ENCODE results near the gene ZNF554.
"Not testable (repeated sequence)": the region's sequence is repeated elsewhere in the genome, so short reads cannot be mapped to it uniquely, and the experiment has no call there.

ZNF554 gene

DNA sequence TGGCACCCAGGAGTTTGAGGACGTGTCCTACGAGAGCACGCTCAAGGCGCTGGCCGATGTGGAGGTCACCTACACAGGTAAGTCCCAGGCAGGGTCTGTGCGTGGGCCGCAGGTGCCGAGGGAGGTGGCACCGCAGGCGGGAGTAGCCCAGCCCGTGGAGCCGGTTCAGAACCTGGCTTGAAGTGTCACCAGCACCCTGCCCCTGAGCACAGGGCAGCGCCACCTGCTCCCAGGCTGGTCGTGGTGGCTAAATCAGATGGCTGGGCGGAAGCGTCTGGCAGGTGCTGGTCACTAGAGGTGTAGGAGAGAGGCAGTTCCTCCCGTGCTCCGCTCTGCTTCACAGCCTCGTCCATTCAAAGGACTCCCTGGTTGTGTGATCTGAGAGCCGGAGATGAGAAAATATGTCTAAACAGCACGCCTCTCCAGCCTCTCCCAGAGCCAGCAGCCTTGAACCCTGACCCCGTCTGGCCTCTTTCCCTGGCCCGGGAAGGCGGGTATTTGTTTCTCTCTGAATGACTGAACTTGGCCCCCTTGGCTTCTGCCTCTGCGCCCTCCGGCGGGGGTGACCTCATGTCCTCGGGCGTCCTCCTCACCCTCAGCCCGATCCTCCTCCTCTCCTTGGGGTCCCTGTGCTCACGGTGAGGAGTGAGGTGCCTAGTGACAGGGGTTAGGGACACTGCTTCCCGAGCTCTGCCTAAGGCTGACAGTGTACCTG lies 29.0 kb upstream of the ZNF554 start:
- DNase-seq (ENCODE audit: low read depth in 2 of 2) = no peak

- DNase-seq (ENCODE audit: low read depth in 2 of 2) = no peak
Measured at GRCh38 chr19:2791440-2791839, 28.2 kb upstream of the ZNF554 start.

DNA sequence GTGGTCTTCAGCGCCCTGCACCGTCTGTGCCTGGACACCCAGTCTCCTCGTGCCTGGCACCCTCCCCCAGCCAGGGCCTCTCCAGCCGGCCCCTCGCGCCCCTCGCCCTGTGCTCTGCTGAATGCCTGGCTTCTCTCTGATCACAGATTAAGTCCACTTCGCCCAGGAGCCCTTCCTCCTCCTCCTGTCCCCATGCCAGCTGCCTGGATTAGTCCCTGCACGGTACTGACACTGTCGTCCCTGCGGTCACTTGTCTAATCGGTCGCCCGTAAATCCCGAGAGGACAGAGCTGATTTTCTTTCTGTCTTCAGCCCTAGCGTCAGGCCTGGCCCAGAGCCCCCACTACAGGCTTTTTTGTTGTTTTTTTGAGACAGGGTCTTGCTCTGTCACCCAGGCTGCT lies 27.8 kb upstream of the ZNF554 start:
- no peak for DNase-seq (ENCODE audit: low read depth in 2 of 2)

DNA sequence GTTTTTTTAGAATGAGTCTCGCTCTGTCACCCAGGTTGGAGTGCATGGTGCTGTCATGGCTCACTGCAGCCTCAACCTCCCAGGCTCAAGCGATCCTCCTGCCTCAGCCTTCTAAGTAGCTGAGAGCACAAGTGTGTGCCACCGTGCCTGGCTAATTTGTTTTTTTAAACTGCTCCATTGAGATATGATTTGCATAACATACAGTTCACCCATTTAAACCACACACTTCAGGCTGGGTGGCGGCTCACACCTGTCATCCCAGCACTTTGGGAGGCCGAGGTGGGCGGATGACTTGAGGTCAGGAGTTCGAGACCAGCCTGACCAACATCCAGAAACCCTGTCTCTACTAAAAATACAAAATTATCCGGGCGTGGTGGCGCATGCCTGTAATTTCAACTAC lies 27.0 kb upstream of the ZNF554 start:
- not testable (repeated sequence) for DNase-seq (ENCODE audit: low read depth in 2 of 2)

- DNase-seq (ENCODE audit: low read depth in 2 of 2) = no peak
Measured at GRCh38 chr19:2793126-2793525, 26.5 kb upstream of the ZNF554 start.

DNA sequence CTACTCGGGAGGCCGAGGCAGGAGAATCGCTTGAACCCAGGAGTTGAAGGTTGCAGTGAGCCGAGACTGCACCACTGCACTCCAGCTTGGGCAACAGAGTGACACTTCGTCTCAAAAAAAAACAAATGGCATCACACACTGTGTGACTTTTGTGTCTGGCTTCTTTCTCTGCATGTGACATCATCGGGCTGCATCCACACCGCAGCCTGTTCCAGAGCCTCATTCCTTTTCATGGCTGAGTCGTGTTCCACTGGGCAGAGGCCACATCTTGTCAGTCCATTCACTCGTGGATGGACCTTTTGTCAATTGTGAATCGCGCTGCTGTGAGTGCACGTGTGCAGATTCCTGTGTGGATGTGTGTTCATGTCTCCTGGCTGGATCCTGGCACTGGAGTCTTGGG lies 26.1 kb upstream of the ZNF554 start:
- DNase-seq (ENCODE audit: low read depth in 2 of 2) = no peak

DNA sequence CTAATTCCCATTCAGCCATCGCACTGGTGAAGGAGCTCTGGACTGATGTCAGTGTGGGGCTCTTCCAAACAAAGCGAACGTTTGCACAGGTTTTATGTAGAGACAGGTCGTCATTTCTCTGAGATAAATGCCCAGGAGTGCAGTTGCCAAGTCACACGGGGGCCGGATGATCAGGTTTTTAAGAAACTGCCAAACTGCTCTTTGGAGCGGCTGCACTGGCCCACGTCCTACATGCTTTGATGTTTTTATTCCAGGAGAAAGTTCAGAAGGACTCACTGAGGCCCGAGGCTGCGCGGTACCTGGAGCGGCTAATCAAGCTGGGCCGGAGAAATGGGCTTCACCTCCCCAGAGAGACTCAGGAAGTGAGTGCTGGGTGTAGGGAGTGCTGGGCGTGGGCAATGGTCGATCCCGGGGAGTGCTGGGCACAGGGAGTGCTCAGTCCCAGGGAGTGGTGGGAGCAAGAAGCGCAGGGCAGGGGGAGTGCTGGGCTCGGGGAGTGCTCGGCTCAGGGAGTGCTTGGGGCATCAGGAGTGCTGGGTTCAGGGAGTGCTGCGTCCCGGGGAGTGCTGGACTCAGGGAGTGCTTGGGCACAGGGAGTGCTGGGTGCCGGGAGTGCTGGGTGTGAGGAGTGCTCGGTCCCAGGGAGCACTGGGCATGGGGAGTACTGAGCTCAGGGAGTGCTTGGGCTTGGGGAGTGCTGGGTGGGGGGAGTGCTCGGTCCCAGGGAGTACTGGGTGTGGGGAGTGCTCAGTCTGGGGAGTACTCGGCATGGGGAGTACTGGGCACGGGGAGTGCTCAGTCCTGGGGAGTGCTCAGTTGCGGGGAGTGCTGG lies 23.6 kb upstream of the ZNF554 start:
- no peak for DNase-seq (ENCODE audit: low read depth in 2 of 2)

- no peak for DNase-seq (ENCODE audit: low read depth in 2 of 2)
Measured at GRCh38 chr19:2796659-2797266, 22.9 kb upstream of the ZNF554 start.

DNA sequence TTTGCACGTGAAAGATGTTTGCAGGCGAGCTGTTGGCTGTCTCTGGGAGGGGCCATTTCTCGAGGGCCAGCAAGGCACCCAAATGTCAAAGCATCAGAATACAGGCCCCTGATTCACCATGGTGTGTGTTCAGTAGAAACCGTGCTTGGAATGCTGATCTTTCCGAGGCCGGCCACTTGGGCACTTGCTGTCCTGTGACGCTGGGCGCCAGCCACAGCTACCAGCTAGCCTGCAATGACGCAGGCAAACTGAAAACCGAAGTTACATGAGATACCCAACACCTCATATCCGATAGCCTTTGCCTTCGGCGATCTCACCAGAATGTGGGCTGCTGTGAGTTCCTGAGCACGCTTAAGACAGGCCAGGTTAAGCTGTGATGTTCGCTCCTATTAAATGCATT lies 22.4 kb upstream of the ZNF554 start:
- DNase-seq (ENCODE audit: low read depth in 2 of 2) = no peak

DNA sequence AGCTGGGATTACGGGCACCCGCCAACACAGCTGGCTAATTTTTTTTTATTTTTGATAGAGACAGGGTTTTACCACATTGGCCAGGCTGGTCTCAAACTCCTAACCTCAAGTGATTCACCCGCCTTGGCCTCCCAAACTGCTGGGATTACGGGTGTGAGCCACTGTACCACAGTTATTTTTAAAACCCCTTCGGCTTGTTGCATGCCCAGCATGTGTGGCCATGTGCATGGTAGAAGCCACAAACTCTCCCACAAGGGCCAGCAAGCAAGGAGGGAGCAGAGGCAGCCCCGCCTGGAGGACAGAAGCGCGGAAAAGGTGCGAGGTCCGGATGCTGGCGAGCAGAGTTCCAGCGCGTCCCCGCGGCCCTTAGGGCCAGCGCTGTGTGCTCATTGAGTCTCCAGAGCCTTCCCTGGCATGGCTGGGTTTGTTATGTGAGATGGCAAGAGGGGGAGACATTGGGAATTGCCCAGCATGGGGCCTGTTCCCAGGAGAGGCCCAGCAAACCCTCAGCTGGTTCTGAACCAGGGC lies 21.4 kb upstream of the ZNF554 start:
- DNase-seq (ENCODE audit: low read depth in 2 of 2) = no peak

DNA sequence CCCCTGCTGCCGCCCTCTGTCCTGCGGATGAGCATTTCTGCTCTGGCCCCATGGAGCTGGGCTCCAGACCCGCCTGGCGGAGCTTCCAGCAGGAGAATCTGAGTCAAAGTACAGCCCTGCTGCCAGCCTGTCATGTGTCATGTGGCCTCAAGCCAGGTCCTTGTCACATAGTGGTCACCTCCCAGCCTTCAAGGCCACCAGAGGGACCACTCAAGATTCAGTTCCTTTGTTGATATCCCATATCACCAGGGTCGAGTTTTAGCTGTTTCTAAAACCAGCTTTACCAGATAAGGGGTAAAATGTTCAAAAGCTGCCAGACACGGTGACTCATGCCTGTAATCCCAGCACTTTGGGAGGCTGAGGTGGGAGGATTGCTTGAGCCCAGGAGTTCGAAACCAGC lies 20.9 kb upstream of the ZNF554 start:
- no peak for DNase-seq (ENCODE audit: low read depth in 2 of 2)

- no peak for DNase-seq (ENCODE audit: low read depth in 2 of 2)
Measured at GRCh38 chr19:2799273-2800020, 20.2 kb upstream of the ZNF554 start.

DNA sequence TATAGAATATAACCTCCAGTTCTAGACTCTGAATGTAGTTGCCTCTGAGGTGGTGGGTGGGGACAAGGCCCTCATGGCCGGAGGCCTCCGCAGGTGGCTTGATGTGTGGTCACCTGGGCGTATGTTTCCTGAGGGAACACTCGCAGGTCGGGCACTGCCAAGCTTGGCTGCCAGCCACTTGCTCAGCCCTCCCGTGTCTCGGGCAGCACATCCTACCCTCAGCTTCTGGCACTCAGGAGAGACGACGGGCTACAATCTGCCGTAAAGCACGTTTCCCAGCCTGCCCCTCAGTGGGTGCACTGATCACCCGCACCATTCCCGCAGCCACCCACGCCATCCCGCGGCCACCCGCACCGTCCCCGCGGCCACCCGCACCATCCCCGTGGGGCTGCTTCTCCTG lies 19.2 kb upstream of the ZNF554 start:
- DNase-seq (ENCODE audit: low read depth in 2 of 2) = no peak

- DNase-seq (ENCODE audit: low read depth in 2 of 2) = no peak
Measured at GRCh38 chr19:2802826-2803225, 16.8 kb upstream of the ZNF554 start.

- DNase-seq (ENCODE audit: low read depth in 2 of 2) = no peak
Measured at GRCh38 chr19:2803486-2804155, 16.0 kb upstream of the ZNF554 start.

DNA sequence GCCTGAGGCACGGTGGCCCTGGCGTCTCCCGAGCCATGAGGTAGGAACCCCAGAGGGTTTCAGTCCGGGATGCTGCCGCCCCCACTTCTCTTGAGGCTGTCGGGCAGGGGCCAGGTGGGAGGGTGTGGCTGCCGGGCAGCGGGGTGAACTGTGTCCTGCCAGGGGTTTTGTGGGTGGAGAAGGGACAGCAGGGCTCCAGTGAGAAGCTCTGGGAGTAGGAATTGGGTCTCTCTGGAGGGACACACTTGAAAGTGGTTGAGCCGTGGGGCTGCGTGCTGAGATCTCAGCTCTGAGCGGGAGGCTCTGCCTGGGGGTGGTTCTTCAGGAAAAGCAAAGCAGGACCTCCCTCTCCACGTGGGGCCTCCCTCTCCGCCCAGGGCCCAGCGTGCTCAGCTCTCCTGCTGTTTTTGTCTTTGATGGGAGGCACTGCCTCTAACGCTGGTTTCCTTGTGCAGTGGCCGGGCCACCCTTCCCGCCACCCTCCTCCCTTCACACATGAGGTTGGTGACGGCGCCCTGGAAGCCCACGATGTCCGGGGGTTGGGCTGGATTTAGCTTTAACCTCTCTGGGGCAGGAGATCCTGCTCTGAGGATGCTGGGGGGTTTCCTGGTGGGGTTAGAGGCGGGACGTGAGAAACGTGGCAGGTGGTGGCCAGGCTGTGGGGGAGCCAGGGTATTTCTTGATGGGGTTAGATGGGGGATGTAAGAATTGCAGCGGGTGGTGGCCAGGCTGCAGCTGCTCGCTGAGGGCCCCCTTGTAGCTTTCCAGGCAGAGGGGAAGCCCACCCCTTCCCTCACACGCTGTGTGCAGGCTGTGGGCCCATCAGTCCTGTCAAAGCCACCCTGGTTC lies 15.3 kb upstream of the ZNF554 start:
- no peak for DNase-seq (ENCODE audit: low read depth in 2 of 2)

- DNase-seq (ENCODE audit: low read depth in 2 of 2) = no peak
Measured at GRCh38 chr19:2805261-2805900, 14.3 kb upstream of the ZNF554 start.

GRCh38 chr19:2805991-2806649 lies 13.5 kb upstream of the ZNF554 start:
- DNase-seq (ENCODE audit: low read depth in 2 of 2) = no peak

DNA sequence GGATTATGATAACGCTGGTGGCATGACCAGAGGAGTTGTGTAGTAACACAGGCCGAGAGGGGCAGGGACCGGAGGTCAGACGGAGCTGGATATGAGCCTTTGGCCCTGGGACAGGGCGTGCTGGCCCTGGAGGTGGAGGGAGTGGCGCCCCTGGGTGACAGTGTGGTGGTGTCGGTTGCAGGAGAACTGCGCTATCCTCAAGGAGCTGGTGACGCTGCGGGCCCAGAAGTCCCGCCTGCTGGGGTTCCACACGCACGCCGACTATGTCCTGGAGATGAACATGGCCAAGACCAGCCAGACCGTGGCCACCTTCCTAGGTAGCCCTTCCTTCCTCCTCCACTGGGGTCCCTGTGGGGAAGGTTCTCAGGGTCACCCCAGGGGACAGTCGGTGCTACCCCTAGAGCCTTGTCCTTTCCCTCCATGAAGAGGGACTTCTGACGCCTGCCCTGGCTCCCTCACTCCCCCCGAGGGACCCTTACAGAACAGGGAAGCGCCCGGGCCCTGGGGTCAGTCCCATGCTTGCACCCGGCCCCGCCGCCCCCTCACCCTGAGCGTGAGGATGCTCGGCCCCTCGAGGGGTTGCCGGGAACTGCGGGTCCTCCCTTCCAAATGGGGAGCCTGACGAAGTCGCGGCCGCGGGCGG lies 12.8 kb upstream of the ZNF554 start:
- DNase-seq (ENCODE audit: low read depth in 2 of 2) = no peak

Data from stimulated activated CD8-positive, alpha-beta memory T cell treated with anti-CD3 and anti-CD28 coated beads, Interleukin-2, amount 100 ng/mL, for 1 hour (primary cell).